Prostate gland (tissue), 2 donors: ENCODE results near the gene RARG. TPM values are rescaled to one million over a fixed set of nuclear protein-coding genes. Genes with fewer than 3 reads are reported as not detected.

Source experiments
- DNase-seq: peaks from one replicate; pipeline ENCODE4 v3.0.0-alpha.2; 2019; ENCODE audit warnings: low spot score
- H3K27ac ChIP-seq, 2 donors: fragments of 200-600 bp; sonication (generic); 2 replicates each; pipeline ENCODE4 v1.5.1; 2017 to 2019
- H3K27me3 ChIP-seq: fragments of 200-600 bp; sonication (generic); replicated peaks from 2 replicates; pipeline ENCODE4 v1.5.1; 2019; ENCODE audit not compliant: insufficient read depth
- H3K36me3 ChIP-seq, 2 donors: fragments of 200-600 bp; sonication (generic); 1 replicate in 1 of 2; 2 replicates in 1 of 2; pipeline versions ENCODE4 v1.5.1 to v1.8.1; 2017 to 2019
- H3K4me1 ChIP-seq: fragments of 200-600 bp; sonication (generic); replicated peaks from 2 replicates; pipeline ENCODE4 v1.5.1; 2019
- H3K4me3 ChIP-seq, 2 donors: fragments of 200-600 bp; sonication (generic); 2 replicates each; pipeline ENCODE4 v1.5.1; 2017 to 2019
- H3K9me3 ChIP-seq: fragments of 200-600 bp; sonication (generic); 2 replicates; pipeline ENCODE4 v1.5.1; 2017
- POLR2A ChIP-seq: fragments of 450-650 bp; IDR thresholded peaks from one replicate; pipeline ENCODE4 v1.6.1; 2016; ENCODE audit warnings: antibody characterized with exemption, mild to moderate bottlenecking
- POLR2AphosphoS5 ChIP-seq: sonication (generic); formaldehyde crosslinking; IDR thresholded peaks from one replicate; pipeline ENCODE4 v1.6.1; 2017; ENCODE audit warnings: antibody characterized with exemption
- WGBS: methylation state at CpG from one replicate; pipeline ENCODE4 v1.1.5; 2018; 5-methylcytosine and 5-hydroxymethylcytosine counted together
- intact Hi-C: fragments of 100-400 bp; cut with DNase I; formaldehyde crosslinking; loops from one replicate; pipeline ENCODE4 v1.14.2; 2022
- total RNA-seq, 2 donors: library from RNA; depleted of rRNA; stranded (reverse); fragments of >200 nt; gene quantifications; one replicate each; pipeline ENCODE4 v1.1.0, GENCODE V29; 2016
- TF ChIP-seq, protein P1 (sequence below), 4 experiments: fragments of 200-600 bp in 2 of 4; fragments of 450-650 bp in 2 of 4; sonication (generic) in 2 of 4; IDR thresholded peaks; 1 replicate in 3 of 4; 2 replicates in 1 of 4; pipeline ENCODE4 v1.5.1; 2016 to 2019; ENCODE audit warnings: antibody characterized with exemption in 4 of 4, mild to moderate bottlenecking in 2 of 4, moderate library complexity in 2 of 4

Gene RARG
- total RNA-seq, 2 donors from 2014 or later: 28.9 to 30.4 TPM

DNA sequence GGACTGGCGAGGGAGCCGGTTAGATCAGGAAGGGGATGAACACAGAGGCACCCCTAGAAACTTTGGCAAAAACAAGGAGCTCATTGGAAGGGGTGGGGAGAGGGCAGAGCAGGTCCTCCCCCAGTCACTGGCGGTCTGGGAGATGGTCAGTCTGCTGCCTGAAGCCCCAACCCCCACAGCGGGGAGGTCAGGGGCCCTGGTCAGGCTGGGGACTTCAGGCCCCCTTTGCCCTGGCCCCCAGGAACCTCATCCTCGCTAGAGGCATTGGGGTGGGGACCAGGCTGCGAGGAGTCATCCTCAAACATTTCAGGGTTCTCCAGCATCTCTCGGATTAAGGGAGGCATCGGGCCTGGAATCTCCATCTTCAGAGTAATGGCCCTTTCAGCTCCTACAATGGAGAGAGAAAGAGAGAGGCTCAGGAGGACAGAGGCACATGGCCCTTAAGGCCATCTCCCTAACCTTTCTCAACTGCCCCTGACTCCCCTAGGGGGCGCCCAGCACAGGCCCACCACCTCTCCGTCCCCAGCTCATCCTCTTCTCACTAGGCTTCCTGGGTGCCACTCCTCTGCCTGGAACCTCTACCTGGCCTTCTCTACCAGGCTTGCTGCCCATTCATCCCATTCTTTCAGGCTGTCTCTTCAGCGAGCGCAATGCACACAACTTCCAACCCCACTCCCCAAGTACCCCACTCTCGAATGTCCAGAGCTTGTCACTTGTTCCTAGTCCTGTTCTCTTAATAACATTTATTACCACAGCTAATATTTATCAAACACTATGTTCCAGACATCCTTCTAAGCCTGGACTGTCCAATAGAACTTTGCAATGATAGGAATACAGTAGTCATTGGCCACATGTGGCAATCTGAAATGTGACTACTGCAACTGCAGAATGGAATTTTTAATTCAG lies 20.3 kb downstream of the RARG start:
- H3K36me3 ChIP-seq: peaks cover 6 to 14% of the 10 kb centered on the region in 2 donors
- 84% methylated on average over 13 of the region's 13 CpGs for WGBS
- no peak overlapping the region for H3K4me3 ChIP-seq
- no peak for DNase-seq
- H3K27ac ChIP-seq: no peak overlapping the region
- H3K9me3 ChIP-seq: no peaks in the 10 kb centered on the region
- intact Hi-C loops: loop anchor here (2.0 kb wide), 1 partner anchor 39 kb away; no protein-coding TSS in a partner anchor
- TF ChIP-seq, protein P1, sequence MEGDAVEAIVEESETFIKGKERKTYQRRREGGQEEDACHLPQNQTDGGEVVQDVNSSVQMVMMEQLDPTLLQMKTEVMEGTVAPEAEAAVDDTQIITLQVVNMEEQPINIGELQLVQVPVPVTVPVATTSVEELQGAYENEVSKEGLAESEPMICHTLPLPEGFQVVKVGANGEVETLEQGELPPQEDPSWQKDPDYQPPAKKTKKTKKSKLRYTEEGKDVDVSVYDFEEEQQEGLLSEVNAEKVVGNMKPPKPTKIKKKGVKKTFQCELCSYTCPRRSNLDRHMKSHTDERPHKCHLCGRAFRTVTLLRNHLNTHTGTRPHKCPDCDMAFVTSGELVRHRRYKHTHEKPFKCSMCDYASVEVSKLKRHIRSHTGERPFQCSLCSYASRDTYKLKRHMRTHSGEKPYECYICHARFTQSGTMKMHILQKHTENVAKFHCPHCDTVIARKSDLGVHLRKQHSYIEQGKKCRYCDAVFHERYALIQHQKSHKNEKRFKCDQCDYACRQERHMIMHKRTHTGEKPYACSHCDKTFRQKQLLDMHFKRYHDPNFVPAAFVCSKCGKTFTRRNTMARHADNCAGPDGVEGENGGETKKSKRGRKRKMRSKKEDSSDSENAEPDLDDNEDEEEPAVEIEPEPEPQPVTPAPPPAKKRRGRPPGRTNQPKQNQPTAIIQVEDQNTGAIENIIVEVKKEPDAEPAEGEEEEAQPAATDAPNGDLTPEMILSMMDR (IDR thresholded peaks at IDR 0.05): peak in 1 of 4 experiments; percentile 14
- no peak for TF ChIP-seq POLR2A
- TF ChIP-seq POLR2AphosphoS5: no peak
- H3K27me3 ChIP-seq: no peaks in the 10 kb centered on the region
- peaks cover 7% of the 10 kb centered on the region for H3K4me1 ChIP-seq

DNA sequence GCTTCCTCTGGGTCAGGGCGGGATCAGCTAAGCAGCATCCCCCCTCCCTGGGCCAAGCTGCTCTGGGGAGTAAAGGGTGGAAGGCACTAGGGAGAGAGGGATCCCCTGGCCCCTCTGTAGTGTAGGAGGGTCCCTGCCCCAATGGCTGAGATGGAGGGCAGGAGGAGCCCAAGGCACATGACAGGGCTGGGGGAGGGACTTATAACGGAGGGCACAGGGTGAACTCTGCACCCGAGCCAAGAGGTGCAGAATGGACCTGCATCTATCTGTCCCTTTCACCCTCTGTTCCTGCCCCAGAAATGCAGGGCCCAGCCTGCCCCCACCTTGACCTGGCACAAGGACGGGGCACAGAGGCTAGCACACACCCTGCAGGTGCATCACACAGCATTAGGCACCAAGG lies 21.2 kb downstream of the RARG start:
- intact Hi-C loops: no loop called here
- Histone ChIP-seq H3K4me1 (no peaks in the 10 kb centered on the region), H3K9me3 (no peaks in the 10 kb centered on the region), H3K27me3 (no peaks in the 10 kb centered on the region), H3K36me3 (peaks cover 6 to 14% of the 10 kb centered on the region in 2 donors), H3K27ac (no peak overlapping the region), H3K4me3 (no peak overlapping the region)
- TF ChIP-seq POLR2A (no peak), POLR2AphosphoS5 (no peak)
- TF ChIP-seq, protein P1 (IDR thresholded peaks at IDR 0.05): no peak
- WGBS: 74% methylated on average over 4 of the region's 4 CpGs
- no peak for DNase-seq

DNA sequence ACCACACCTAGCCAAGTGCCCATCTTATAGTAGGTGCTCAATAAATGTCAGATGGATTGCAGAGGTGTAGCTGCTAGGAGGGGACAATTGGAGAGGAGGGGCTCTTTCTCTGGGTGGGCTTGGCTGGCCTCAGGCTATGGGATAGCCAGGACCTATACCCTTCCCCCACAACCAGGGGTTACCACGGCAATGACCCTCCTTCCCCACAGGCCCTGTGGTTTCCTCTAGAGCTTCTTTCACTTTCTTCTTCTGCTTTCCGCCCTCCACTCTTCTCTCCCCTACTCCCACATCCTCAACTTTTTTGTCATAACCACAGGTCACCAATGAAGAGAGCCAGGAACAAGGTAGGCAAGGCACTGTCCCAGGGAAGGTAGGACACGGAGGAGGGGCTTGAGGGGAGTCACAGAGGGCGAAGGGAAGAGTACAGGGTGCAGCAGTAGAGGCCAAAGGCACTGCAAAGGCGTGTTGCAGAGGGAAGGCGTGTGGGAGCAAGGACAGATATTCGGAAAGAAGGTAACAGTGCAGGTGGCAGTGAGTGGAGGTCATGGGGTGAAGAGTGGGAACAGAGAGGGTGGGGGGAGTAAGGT lies 23.0 kb downstream of the RARG start:
- no peak for DNase-seq
- Histone ChIP-seq H3K9me3 (no peaks in the 10 kb centered on the region), H3K27ac (no peak overlapping the region), H3K36me3 (peaks cover 0 to 14% of the 10 kb centered on the region in 2 donors), H3K4me3 (no peak overlapping the region), H3K4me1 (no peaks in the 10 kb centered on the region), H3K27me3 (no peaks in the 10 kb centered on the region)
- WGBS: 75% methylated on average over 7 of the region's 7 CpGs
- TF ChIP-seq, protein P1 (IDR thresholded peaks at IDR 0.05): no peak
- TF ChIP-seq POLR2A (no peak), POLR2AphosphoS5 (no peak)
- intact Hi-C loops: no loop called here

DNA sequence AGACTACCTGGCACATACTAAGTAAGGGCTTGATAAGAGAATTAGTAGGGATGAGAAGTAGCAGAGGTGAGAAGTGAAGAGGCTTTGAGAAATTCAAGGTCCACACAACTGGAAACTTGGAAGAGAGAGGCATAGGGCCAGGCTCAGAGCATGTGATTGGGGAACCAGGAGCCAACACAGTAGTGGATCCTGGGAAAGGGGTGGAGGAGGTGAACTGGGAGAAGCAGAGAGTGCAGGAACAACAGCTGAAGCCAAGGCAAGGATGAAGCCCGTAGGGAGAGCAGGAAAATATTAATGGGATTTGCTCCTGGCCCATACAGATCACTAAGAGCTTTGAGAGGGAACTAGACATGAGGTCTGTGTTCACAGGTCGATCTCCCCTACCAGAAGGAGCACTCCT lies 23.6 kb downstream of the RARG start:
- no peak overlapping the region for H3K27ac ChIP-seq
- intact Hi-C loops: no loop called here
- H3K4me3 ChIP-seq: no peak overlapping the region
- H3K9me3 ChIP-seq: no peaks in the 10 kb centered on the region
- no peaks in the 10 kb centered on the region for H3K4me1 ChIP-seq
- H3K36me3 ChIP-seq: peaks cover 0 to 14% of the 10 kb centered on the region in 2 donors
- 63% methylated on average over 2 of the region's 2 CpGs for WGBS
- no peaks in the 10 kb centered on the region for H3K27me3 ChIP-seq
- no peak for TF ChIP-seq POLR2AphosphoS5
- TF ChIP-seq, protein P1 (IDR thresholded peaks at IDR 0.05): no peak
- no peak for TF ChIP-seq POLR2A
- no peak for DNase-seq
